ENCODE measurements around the gene CTIF. TPM values are rescaled to one million over a fixed set of nuclear protein-coding genes. Genes with fewer than 3 reads are reported as not detected.

Gene CTIF
- polyA plus RNA-seq, 1 experiment: 40.2 TPM

GRCh38 chr18:48775372-48776155 is 236.7 kb downstream of the CTIF start:
- Histone ChIP-seq H3K27ac (ENCODE audit: low read depth, low read length) (no peak overlapping the region), H3K27me3 (ENCODE audit: control insufficient read depth, insufficient read depth, low read length) (no peaks in the 10 kb centered on the region), H3K9me3 (ENCODE audit: control insufficient read depth, insufficient read depth, low read length) (peaks cover 4% of the 10 kb centered on the region; the same call in 1 of the 2 replicates), H3K4me3 (ENCODE audit: low read depth, low read length) (no peak overlapping the region)
- TF ChIP-seq, protein P1, sequence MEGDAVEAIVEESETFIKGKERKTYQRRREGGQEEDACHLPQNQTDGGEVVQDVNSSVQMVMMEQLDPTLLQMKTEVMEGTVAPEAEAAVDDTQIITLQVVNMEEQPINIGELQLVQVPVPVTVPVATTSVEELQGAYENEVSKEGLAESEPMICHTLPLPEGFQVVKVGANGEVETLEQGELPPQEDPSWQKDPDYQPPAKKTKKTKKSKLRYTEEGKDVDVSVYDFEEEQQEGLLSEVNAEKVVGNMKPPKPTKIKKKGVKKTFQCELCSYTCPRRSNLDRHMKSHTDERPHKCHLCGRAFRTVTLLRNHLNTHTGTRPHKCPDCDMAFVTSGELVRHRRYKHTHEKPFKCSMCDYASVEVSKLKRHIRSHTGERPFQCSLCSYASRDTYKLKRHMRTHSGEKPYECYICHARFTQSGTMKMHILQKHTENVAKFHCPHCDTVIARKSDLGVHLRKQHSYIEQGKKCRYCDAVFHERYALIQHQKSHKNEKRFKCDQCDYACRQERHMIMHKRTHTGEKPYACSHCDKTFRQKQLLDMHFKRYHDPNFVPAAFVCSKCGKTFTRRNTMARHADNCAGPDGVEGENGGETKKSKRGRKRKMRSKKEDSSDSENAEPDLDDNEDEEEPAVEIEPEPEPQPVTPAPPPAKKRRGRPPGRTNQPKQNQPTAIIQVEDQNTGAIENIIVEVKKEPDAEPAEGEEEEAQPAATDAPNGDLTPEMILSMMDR (IDR thresholded peaks at IDR 0.05; ENCODE audit: low read depth, low read length): no peak
- CTCF ChIA-PET: interaction anchor here (1.3 kb wide), 1 partner anchor 13 kb away, joined by 4 read pairs; no protein-coding TSS in a partner anchor
- POLR2A ChIA-PET: interaction anchor here (0.6 kb wide), 1 partner anchor 35 kb away, joined by 6 read pairs; no protein-coding TSS in a partner anchor
- no peak for DNase-seq (ENCODE audit: low read depth, low spot score)

DNA sequence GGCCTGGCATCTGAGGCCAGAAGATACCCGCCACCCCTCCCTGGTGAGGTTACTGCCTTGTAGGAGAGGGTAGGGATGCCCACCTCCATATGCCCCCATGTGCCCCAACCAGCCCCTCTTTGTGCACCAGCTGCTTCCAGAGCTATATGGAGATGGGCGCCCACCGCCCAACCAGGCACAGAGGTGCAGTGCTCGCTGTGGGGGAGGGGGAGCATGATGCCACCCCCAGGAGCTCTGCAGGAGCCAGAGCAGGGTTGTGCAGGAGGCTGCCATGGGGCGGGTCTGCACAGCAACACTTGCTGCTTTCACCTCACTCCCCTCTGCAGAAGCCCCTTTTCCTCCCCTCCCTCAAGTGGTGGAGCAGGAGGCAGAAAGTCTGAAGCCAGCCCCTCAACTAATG is 237.3 kb downstream of the CTIF start:
- no peak for DNase-seq (ENCODE audit: low read depth, low spot score)
- TF ChIP-seq, protein P1 (IDR thresholded peaks at IDR 0.05; ENCODE audit: low read depth, low read length): no peak
- Histone ChIP-seq H3K27ac (ENCODE audit: low read depth, low read length) (no peak overlapping the region), H3K9me3 (ENCODE audit: control insufficient read depth, insufficient read depth, low read length) (peaks cover 4% of the 10 kb centered on the region; the same call in 1 of the 2 replicates), H3K4me3 (ENCODE audit: low read depth, low read length) (no peak overlapping the region), H3K27me3 (ENCODE audit: control insufficient read depth, insufficient read depth, low read length) (no peaks in the 10 kb centered on the region)
- CTCF ChIA-PET: interaction anchor here (0.6 to 1.4 kb wide), 8 partner anchors 9 to 462 kb away, joined by 3 to 6 read pairs (median 4); no protein-coding TSS in a partner anchor
- POLR2A ChIA-PET: no interaction called here

GRCh38 chr18:48776641-48777025 is 237.8 kb downstream of the CTIF start:
- ChIA-PET CTCF (interaction anchor here (0.6 to 1.4 kb wide), 9 partner anchors 9 to 462 kb away, joined by 3 to 6 read pairs (median 4); no protein-coding TSS in a partner anchor), POLR2A (no interaction called here)
- Histone ChIP-seq H3K9me3 (ENCODE audit: control insufficient read depth, insufficient read depth, low read length) (peaks cover 2% of the 10 kb centered on the region; the same call in 1 of the 2 replicates), H3K4me3 (ENCODE audit: low read depth, low read length) (no peak overlapping the region), H3K27me3 (ENCODE audit: control insufficient read depth, insufficient read depth, low read length) (no peaks in the 10 kb centered on the region), H3K27ac (ENCODE audit: low read depth, low read length) (no peak overlapping the region)
- TF ChIP-seq, protein P1 (IDR thresholded peaks at IDR 0.05; ENCODE audit: low read depth, low read length): no peak
- DNase-seq (ENCODE audit: low read depth, low spot score): no peak

GRCh38 chr18:48777026-48777743 is 238.4 kb downstream of the CTIF start:
- Histone ChIP-seq H3K27me3 (ENCODE audit: control insufficient read depth, insufficient read depth, low read length) (no peaks in the 10 kb centered on the region), H3K27ac (ENCODE audit: low read depth, low read length) (no peak overlapping the region), H3K4me3 (ENCODE audit: low read depth, low read length) (no peak overlapping the region), H3K9me3 (ENCODE audit: control insufficient read depth, insufficient read depth, low read length) (no peaks in the 10 kb centered on the region; the same call in 1 of the 2 replicates)
- no peak for DNase-seq (ENCODE audit: low read depth, low spot score)
- ChIA-PET POLR2A (no interaction called here), CTCF (interaction anchor here (0.5 to 1.4 kb wide), 14 partner anchors 9 to 461 kb away, joined by 3 to 6 read pairs (median 4); no protein-coding TSS in a partner anchor)
- TF ChIP-seq, protein P1 (IDR thresholded peaks at IDR 0.05; ENCODE audit: low read depth, low read length): peak; percentile 82

All from AG04450 (cell line).